ENCODE data around the gene ARHGAP6.

Gene ARHGAP6

GRCh38 chrX:11209798-11210414, 455.8 kb downstream of the ARHGAP6 start:
- DNase-seq, result no peak
- no peaks in the 10 kb centered on the region for H3K36me3 Mint-ChIP-seq (ENCODE audit: low read depth)
- H3K27ac Mint-ChIP-seq, result no peak overlapping the region
- H3K4me1 Mint-ChIP-seq, result no peaks in the 10 kb centered on the region
- TF ChIP-seq CTCF (IDR thresholded peaks at IDR 0.05), result no peak
- peaks cover 6% of the 10 kb centered on the region for H3K27me3 Mint-ChIP-seq (ENCODE audit: low read depth, poor library complexity)
- no peak overlapping the region for H3K4me3 Mint-ChIP-seq
- H3K9me3 Mint-ChIP-seq, result peaks cover 27% of the 10 kb centered on the region

GRCh38 chrX:11206716-11207115, 459.0 kb downstream of the ARHGAP6 start:
- no peaks in the 10 kb centered on the region for H3K4me1 Mint-ChIP-seq
- no peak overlapping the region for H3K4me3 Mint-ChIP-seq
- no peak for DNase-seq
- no peak for TF ChIP-seq CTCF (IDR thresholded peaks at IDR 0.05)
- peaks cover 36% of the 10 kb centered on the region for H3K9me3 Mint-ChIP-seq
- peaks cover 6% of the 10 kb centered on the region for H3K27me3 Mint-ChIP-seq (ENCODE audit: low read depth, poor library complexity)
- no peaks in the 10 kb centered on the region for H3K36me3 Mint-ChIP-seq (ENCODE audit: low read depth)
- H3K27ac Mint-ChIP-seq, result no peak overlapping the region

GRCh38 chrX:11205796-11206195, 459.9 kb downstream of the ARHGAP6 start:
- no peaks in the 10 kb centered on the region for H3K4me1 Mint-ChIP-seq
- peaks cover 6% of the 10 kb centered on the region for H3K27me3 Mint-ChIP-seq (ENCODE audit: low read depth, poor library complexity)
- DNase-seq, result no peak
- TF ChIP-seq CTCF (IDR thresholded peaks at IDR 0.05), result no peak
- no peaks in the 10 kb centered on the region for H3K36me3 Mint-ChIP-seq (ENCODE audit: low read depth)
- no peak overlapping the region for H3K27ac Mint-ChIP-seq
- no peak overlapping the region for H3K4me3 Mint-ChIP-seq
- peaks cover 36% of the 10 kb centered on the region for H3K9me3 Mint-ChIP-seq

- no peak for TF ChIP-seq CTCF (IDR thresholded peaks at IDR 0.05)
- no peaks in the 10 kb centered on the region for H3K27me3 Mint-ChIP-seq (ENCODE audit: low read depth, poor library complexity)
- no peaks in the 10 kb centered on the region for H3K36me3 Mint-ChIP-seq (ENCODE audit: low read depth)
- H3K4me3 Mint-ChIP-seq, result no peak overlapping the region
- H3K27ac Mint-ChIP-seq, result no peak overlapping the region
- H3K9me3 Mint-ChIP-seq, result peaks cover 10% of the 10 kb centered on the region
- no peak for DNase-seq
- H3K4me1 Mint-ChIP-seq, result no peaks in the 10 kb centered on the region
Measured at GRCh38 chrX:11197671-11198070, 468.0 kb downstream of the ARHGAP6 start.

- H3K9me3 Mint-ChIP-seq, result peaks cover 10% of the 10 kb centered on the region
- H3K4me3 Mint-ChIP-seq, result no peak overlapping the region
- no peaks in the 10 kb centered on the region for H3K27me3 Mint-ChIP-seq (ENCODE audit: low read depth, poor library complexity)
- no peak for DNase-seq
- H3K4me1 Mint-ChIP-seq, result no peaks in the 10 kb centered on the region
- TF ChIP-seq CTCF (IDR thresholded peaks at IDR 0.05), result no peak
- no peaks in the 10 kb centered on the region for H3K36me3 Mint-ChIP-seq (ENCODE audit: low read depth)
- H3K27ac Mint-ChIP-seq, result no peak overlapping the region
Measured at GRCh38 chrX:11196476-11196875, 469.2 kb downstream of the ARHGAP6 start.

- no peaks in the 10 kb centered on the region for H3K27me3 Mint-ChIP-seq (ENCODE audit: low read depth, poor library complexity)
- TF ChIP-seq CTCF (IDR thresholded peaks at IDR 0.05), result no peak
- no peaks in the 10 kb centered on the region for H3K36me3 Mint-ChIP-seq (ENCODE audit: low read depth)
- DNase-seq, result no peak
- H3K4me1 Mint-ChIP-seq, result no peaks in the 10 kb centered on the region
- no peak overlapping the region for H3K27ac Mint-ChIP-seq
- no peak overlapping the region for H3K4me3 Mint-ChIP-seq
- H3K9me3 Mint-ChIP-seq, result peaks cover 13% of the 10 kb centered on the region
Measured at GRCh38 chrX:11193035-11193469, 472.7 kb downstream of the ARHGAP6 start.
